OCI-LY1 (cell line): Measurements from ENCODE around the gene ECM1.

Experiments used
- H2AFZ ChIP-seq: fragments of 200-600 bp; sonication (generic), shearing (Covaris generic); 2 replicates; pipeline ENCODE4 v1.6.0; 2014; ENCODE audit warnings: antibody characterized with exemption, mild to moderate bottlenecking, low read length
- H3F3A ChIP-seq: fragments of 200-600 bp; sonication (generic), shearing (Covaris generic); 2 replicates; pipeline ENCODE4 v1.6.0; 2014; ENCODE audit warnings: mild to moderate bottlenecking, antibody characterized with exemption, low read length, moderate library complexity; ENCODE audit not compliant: insufficient read depth
- H3K27ac ChIP-seq: fragments of 200-600 bp; sonication (generic); 2 replicates; pipeline ENCODE4 v1.5.1; 2014; ENCODE audit warnings: low read length, mixed run types, mild to moderate bottlenecking, low read depth; ENCODE audit not compliant: poor library complexity, severe bottlenecking
- H3K27me3 ChIP-seq: fragments of 200-600 bp; sonication (generic); 2 replicates; pipeline ENCODE4 v1.6.0; 2014; ENCODE audit warnings: antibody characterized with exemption, mild to moderate bottlenecking, low read length, moderate library complexity; ENCODE audit not compliant: insufficient read depth
- H3K36me3 ChIP-seq: fragments of 200-600 bp; sonication (generic); 2 replicates; pipeline ENCODE4 v1.6.1; 2014; ENCODE audit warnings: mild to moderate bottlenecking, antibody characterized with exemption, low read length, moderate library complexity, mixed read lengths; ENCODE audit not compliant: insufficient read depth
- H3K4me1 ChIP-seq: fragments of 200-600 bp; sonication (generic); 2 replicates; pipeline ENCODE4 v1.5.1; 2014; ENCODE audit warnings: mild to moderate bottlenecking, low read length, moderate library complexity; ENCODE audit not compliant: insufficient read depth, severe bottlenecking
- H3K4me2 ChIP-seq: fragments of 200-600 bp; sonication (generic), shearing (Covaris generic); 2 replicates; pipeline ENCODE4 v1.6.1; 2014; ENCODE audit warnings: low read length
- H3K4me3 ChIP-seq: fragments of 200-600 bp; sonication (generic); 2 replicates; pipeline ENCODE4 v1.5.1; 2014; ENCODE audit warnings: low read length, low read depth, mild to moderate bottlenecking, mixed read lengths; ENCODE audit not compliant: poor library complexity, severe bottlenecking
- H3K79me2 ChIP-seq: fragments of 200-600 bp; shearing (Covaris generic); 2 replicates; pipeline ENCODE4 v1.6.1; 2016; ENCODE audit warnings: mixed run types, low read length, mixed read lengths; ENCODE audit not compliant: insufficient read depth
- H3K9ac ChIP-seq: fragments of 200-600 bp; sonication (generic), shearing (Covaris generic); 2 replicates; pipeline ENCODE4 v1.6.1; 2014; ENCODE audit warnings: mild to moderate bottlenecking, low read length, mixed read lengths
- H3K9me2 ChIP-seq: fragments of 200-600 bp; sonication (generic), shearing (Covaris generic); 2 replicates; pipeline ENCODE4 v1.6.1; 2014; ENCODE audit warnings: low read depth, mild to moderate bottlenecking, low read length, mixed read lengths
- H3K9me3 ChIP-seq: fragments of 200-600 bp; shearing (Covaris generic); 2 replicates; pipeline ENCODE4 v1.6.1; 2014; ENCODE audit warnings: low read length, mixed read lengths
- H4K20me1 ChIP-seq: fragments of 200-600 bp; sonication (generic), shearing (Covaris generic); 2 replicates; pipeline ENCODE4 v1.6.0; 2016; ENCODE audit warnings: mild to moderate bottlenecking, low read length; ENCODE audit not compliant: insufficient read depth
- CTCF ChIP-seq: fragments of 200-600 bp; sonication (generic), shearing (Covaris generic); IDR thresholded peaks from 2 replicates; pipeline ENCODE4 v1.5.1; 2017; ENCODE audit warnings: mild to moderate bottlenecking, antibody characterized with exemption, low read length, moderate library complexity, mixed read lengths
- EZH2 ChIP-seq: fragments of 200-600 bp; sonication (generic), shearing (Covaris generic); IDR thresholded peaks from 2 replicates; pipeline ENCODE4 v1.8.0; 2017; ENCODE audit warnings: borderline replicate concordance, mixed run types, mild to moderate bottlenecking, antibody characterized with exemption, low read length, moderate library complexity, mixed read lengths

ECM1 gene

DNA sequence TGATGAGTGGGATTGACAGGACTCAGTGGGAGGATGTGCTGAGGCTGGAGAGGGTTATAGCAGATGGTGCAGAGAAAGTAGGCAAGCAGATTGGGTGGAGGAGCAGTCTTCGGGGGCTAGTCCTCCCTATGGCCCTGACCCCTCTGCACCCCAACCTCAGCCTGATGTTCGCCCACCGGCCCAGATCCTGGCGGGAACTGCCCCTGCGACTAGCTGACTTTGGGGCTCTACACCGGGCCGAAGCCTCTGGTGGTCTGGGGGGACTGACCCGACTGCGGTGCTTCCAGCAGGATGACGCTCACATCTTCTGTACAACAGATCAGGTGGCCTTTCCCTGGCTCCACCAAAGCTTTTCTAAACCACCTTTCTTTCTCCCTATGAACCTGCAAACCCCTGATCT lies 9.6 kb upstream of the ECM1 start:
- no peak overlapping the region for H3K27ac ChIP-seq
- H3K4me1 ChIP-seq = no peaks in the 10 kb centered on the region
- H3F3A ChIP-seq = no peaks in the 10 kb centered on the region
- no peaks in the 10 kb centered on the region for H3K9me3 ChIP-seq
- no peak overlapping the region for H3K9ac ChIP-seq
- H3K4me3 ChIP-seq = no peak overlapping the region
- no peaks in the 10 kb centered on the region for H3K27me3 ChIP-seq
- no peak overlapping the region for H3K4me2 ChIP-seq
- no peaks in the 10 kb centered on the region for H3K79me2 ChIP-seq
- H3K9me2 ChIP-seq = no peaks in the 10 kb centered on the region
- peaks cover 56% of the 10 kb centered on the region for H3K36me3 ChIP-seq
- TF ChIP-seq EZH2 (no peak), CTCF (no peak)
- H4K20me1 ChIP-seq = no peaks in the 10 kb centered on the region
- no peak overlapping the region for H2AFZ ChIP-seq

DNA sequence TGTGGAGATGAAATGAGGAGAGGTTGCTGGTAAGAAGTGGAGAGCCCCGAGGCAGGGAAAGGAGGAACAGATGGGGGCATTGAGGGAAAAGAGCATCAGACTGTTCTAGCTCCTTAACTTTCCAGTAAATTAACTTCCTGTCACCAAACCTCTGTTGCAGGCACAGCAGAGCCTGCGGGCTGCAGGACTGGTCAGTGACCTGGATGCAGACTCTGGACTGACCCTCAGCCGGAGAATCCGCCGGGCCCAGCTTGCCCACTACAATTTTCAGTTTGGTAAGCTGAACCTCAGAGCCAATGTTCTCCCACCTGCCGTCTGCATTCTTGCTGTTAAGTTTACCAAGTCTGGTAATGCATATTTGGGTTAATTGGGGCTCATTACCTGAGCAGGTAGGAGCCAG lies 2.5 kb upstream of the ECM1 start:
- H2AFZ ChIP-seq = no peak overlapping the region
- no peaks in the 10 kb centered on the region for H3K27me3 ChIP-seq
- H3K9ac ChIP-seq = no peak overlapping the region
- no peaks in the 10 kb centered on the region for H3K4me1 ChIP-seq
- no peak overlapping the region for H3K4me2 ChIP-seq
- TF ChIP-seq CTCF (no peak), EZH2 (no peak)
- H4K20me1 ChIP-seq = no peaks in the 10 kb centered on the region
- H3K9me3 ChIP-seq = no peaks in the 10 kb centered on the region
- H3K27ac ChIP-seq = no peak overlapping the region
- no peaks in the 10 kb centered on the region for H3F3A ChIP-seq
- no peaks in the 10 kb centered on the region for H3K9me2 ChIP-seq
- H3K4me3 ChIP-seq = no peak overlapping the region
- no peaks in the 10 kb centered on the region for H3K79me2 ChIP-seq
- peaks cover 50% of the 10 kb centered on the region for H3K36me3 ChIP-seq

GRCh38 chr1:150508982-150509381 lies 1.1 kb downstream of the ECM1 start:
- Histone ChIP-seq H3K4me2 (no peak overlapping the region), H3K27ac (no peak overlapping the region), H3K9ac (no peak overlapping the region), H3F3A (no peaks in the 10 kb centered on the region), H4K20me1 (no peaks in the 10 kb centered on the region), H2AFZ (no peak overlapping the region), H3K4me1 (no peaks in the 10 kb centered on the region), H3K4me3 (no peak overlapping the region), H3K9me2 (no peaks in the 10 kb centered on the region), H3K27me3 (no peaks in the 10 kb centered on the region), H3K79me2 (no peaks in the 10 kb centered on the region), H3K9me3 (no peaks in the 10 kb centered on the region), H3K36me3 (peaks cover 36% of the 10 kb centered on the region)
- TF ChIP-seq CTCF (no peak), EZH2 (no peak)
